Mesothelial cell of epicardium (in vitro differentiated cells): ENCODE data around the gene PCBP1. TPM values are rescaled to one million over a fixed set of nuclear protein-coding genes. Genes with fewer than 3 reads are reported as not detected.

Source experiments
- DNase-seq, 2 experiments: peaks; one replicate each; pipeline ENCODE4 v3.0.0; 2021; ENCODE audit warnings: low spot score in 2 of 2; ENCODE audit not compliant: unreplicated experiment in 2 of 2
- H3K27ac Mint-ChIP-seq: 2 replicates; pipeline ENCODE4 v1.8.0; 2021; ENCODE audit warnings: mixed read lengths
- H3K27me3 Mint-ChIP-seq: 2 replicates; pipeline ENCODE4 v1.8.0; 2021; ENCODE audit warnings: low read depth, mixed read lengths
- H3K36me3 Mint-ChIP-seq: 2 replicates; pipeline ENCODE4 v1.8.0; 2021; ENCODE audit warnings: mixed read lengths
- H3K4me1 Mint-ChIP-seq: 2 replicates; pipeline ENCODE4 v1.8.0; 2021; ENCODE audit warnings: mixed read lengths
- H3K4me3 Mint-ChIP-seq: 2 replicates; pipeline ENCODE4 v1.8.0; 2021; ENCODE audit warnings: mild to moderate bottlenecking, moderate library complexity, mixed read lengths
- H3K9me3 Mint-ChIP-seq: 2 replicates; pipeline ENCODE4 v1.8.0; 2021; ENCODE audit warnings: mixed read lengths
- total RNA-seq: library from RNA; stranded (reverse); gene quantifications from 3 replicates; pipeline ENCODE4 v1.2.1, GENCODE V29; 2021
- TF ChIP-seq, protein P1 (sequence below): fragments of 200-600 bp; sonication (generic); IDR thresholded peaks from one replicate; pipeline ENCODE4 v1.5.0; 2021; ENCODE audit warnings: antibody characterized with exemption; ENCODE audit not compliant: unreplicated experiment

The PCBP1 gene
- total RNA-seq, 1 donor from 2014 or later = 245 TPM

DNA sequence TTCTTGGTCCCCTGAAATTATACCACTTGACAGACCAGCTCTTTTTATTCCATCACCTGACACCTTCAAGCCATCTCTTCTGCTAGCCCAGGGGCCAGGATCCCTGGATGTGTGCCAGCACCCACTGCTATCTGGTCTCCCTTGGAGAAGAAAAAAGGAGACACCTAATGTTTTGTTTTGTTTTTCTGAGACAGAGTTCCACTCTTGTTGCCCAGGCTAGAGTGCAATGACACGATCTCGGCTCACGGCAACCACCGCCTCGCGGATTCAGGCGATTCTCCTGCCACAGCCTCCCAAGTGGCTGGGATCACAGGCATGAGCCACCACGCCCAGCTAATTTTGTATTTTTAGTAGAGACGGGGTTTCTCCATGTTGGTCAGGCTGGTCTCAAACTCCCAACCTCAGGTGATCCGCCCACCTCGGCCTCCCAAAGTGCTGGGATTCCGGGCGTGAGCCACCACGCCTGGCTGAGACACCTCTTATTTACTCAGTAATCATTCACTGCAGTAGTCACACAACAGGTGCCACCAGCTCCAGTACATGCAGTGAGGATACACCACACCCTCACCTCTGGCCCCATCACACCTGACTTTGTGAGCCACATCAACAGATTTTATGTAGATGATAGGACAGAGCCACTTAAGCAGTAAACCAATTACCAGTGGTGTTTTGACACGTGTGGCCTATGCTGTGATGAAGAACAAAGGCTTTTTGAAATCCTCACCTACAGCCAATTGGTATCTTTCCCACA is 42.8 kb upstream of the PCBP1 start:
- Mint-ChIP-seq H3K36me3 (peaks cover 28% of the 10 kb centered on the region), H3K4me3 (no peak overlapping the region), H3K27ac (no peak overlapping the region), H3K27me3 (no peaks in the 10 kb centered on the region), H3K4me1 (peaks cover 5% of the 10 kb centered on the region), H3K9me3 (no peaks in the 10 kb centered on the region)
- TF ChIP-seq, protein P1, sequence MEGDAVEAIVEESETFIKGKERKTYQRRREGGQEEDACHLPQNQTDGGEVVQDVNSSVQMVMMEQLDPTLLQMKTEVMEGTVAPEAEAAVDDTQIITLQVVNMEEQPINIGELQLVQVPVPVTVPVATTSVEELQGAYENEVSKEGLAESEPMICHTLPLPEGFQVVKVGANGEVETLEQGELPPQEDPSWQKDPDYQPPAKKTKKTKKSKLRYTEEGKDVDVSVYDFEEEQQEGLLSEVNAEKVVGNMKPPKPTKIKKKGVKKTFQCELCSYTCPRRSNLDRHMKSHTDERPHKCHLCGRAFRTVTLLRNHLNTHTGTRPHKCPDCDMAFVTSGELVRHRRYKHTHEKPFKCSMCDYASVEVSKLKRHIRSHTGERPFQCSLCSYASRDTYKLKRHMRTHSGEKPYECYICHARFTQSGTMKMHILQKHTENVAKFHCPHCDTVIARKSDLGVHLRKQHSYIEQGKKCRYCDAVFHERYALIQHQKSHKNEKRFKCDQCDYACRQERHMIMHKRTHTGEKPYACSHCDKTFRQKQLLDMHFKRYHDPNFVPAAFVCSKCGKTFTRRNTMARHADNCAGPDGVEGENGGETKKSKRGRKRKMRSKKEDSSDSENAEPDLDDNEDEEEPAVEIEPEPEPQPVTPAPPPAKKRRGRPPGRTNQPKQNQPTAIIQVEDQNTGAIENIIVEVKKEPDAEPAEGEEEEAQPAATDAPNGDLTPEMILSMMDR = no peak
- DNase-seq = no peak

DNA sequence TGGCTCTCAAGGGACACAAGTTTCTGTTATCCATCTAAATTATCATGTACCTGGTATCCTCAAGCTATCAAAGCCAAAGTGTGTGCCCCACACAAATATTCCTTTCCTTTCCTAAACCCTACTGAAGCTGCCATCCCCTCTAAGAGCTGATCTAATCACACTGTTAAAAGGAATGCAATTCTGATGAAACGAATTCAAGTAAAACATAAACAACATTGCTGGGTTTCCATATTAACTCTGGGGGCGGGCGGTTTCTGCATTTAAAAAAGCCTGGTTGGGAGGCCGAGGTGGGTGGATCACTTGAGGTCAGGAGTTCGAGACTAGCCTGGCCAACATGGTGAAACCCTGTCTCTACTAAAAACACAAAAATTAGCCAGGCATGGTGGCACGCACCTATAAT is 41.9 kb upstream of the PCBP1 start:
- Mint-ChIP-seq H3K27me3 (no peaks in the 10 kb centered on the region), H3K4me3 (no peak overlapping the region), H3K9me3 (no peaks in the 10 kb centered on the region), H3K36me3 (peaks cover 23% of the 10 kb centered on the region), H3K27ac (no peak overlapping the region), H3K4me1 (peaks cover 4% of the 10 kb centered on the region)
- TF ChIP-seq, protein P1 = no peak
- DNase-seq = no peak

DNA sequence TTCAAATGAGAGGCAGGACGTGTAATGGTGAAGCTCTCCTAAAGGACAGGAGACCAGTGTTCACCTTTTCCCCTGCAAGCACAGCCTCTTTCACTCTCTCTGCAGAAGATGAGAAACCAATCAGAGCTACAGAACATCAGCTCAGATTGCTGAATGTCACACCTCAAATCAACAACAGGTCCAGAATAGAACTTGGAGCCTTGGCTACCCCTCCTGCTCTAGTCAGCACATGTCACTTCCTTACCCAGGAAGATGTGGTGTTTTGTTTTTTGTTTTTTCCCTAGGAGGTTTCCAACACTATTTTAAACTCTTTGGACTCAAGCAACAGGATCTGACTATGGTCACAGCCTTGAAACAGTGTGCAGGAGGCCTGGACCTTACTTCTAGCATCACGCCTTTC is 41.3 kb upstream of the PCBP1 start:
- Mint-ChIP-seq H3K9me3 (no peaks in the 10 kb centered on the region), H3K4me3 (no peak overlapping the region), H3K27me3 (no peaks in the 10 kb centered on the region), H3K36me3 (peaks cover 24% of the 10 kb centered on the region), H3K27ac (no peak overlapping the region), H3K4me1 (peaks cover 4% of the 10 kb centered on the region)
- DNase-seq = no peak
- TF ChIP-seq, protein P1 = no peak

DNA sequence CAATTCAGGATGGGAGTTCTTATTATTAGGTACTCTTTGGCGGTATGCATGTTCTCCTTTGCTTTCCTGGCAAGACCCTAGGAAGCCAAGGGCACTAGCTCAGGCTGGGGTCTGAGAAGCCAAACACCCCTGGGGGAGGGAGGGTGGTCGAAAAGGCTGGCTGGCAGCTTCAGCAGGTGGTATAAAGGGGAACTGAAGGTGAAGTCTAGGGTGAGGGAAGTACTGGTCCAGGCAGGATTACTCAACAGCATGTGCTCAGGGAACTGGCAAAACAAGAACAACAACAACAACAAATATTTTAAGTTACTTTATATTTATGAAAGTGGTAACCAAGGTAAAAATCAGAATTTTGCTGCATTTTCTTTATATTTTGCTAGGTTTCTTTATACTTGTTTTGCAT is 40.7 kb upstream of the PCBP1 start:
- Mint-ChIP-seq H3K27ac (peak overlapping the region; percentile 49), H3K9me3 (no peaks in the 10 kb centered on the region), H3K4me3 (no peak overlapping the region), H3K36me3 (peaks cover 27% of the 10 kb centered on the region), H3K27me3 (no peaks in the 10 kb centered on the region), H3K4me1 (peaks cover 1% of the 10 kb centered on the region)
- DNase-seq = no peak
- TF ChIP-seq, protein P1 = no peak

DNA sequence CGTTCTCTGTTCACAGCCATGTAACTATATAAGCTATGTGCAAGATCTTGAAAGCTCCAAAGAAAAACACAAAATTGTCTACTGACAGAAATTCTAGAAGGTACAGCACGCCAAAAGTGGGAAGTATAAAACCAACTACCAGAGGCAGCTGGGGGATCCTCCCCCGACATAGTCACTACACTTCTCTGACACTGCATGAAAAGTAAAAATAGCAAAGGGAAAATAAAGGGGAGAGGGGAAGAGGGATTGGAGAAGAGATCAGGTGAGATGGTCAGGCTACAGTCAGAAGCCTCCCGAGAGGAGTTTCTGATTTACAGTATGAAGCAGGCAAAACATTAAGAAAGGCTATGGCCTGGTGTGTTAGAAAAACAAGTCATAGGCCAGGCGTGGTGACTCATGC is 39.8 kb upstream of the PCBP1 start:
- Mint-ChIP-seq H3K9me3 (no peaks in the 10 kb centered on the region), H3K27ac (no peak overlapping the region), H3K27me3 (no peaks in the 10 kb centered on the region), H3K36me3 (peaks cover 31% of the 10 kb centered on the region), H3K4me3 (no peak overlapping the region), H3K4me1 (no peaks in the 10 kb centered on the region)
- TF ChIP-seq, protein P1 = no peak
- DNase-seq = no peak
